ENCODE results near the gene BZW2. TPM values are rescaled to one million over a fixed set of nuclear protein-coding genes. Genes with fewer than 3 reads are reported as not detected.
A peak's percentile ranks its signal among the peaks of the same experiment; 100 is the strongest.

BZW2 gene
- total RNA-seq, 1 donor from 2014 or later: 18.0 TPM

- Histone ChIP-seq H3K27ac (no peak overlapping the region), H3K36me3 (no peaks in the 10 kb centered on the region), H3K4me1 (no peaks in the 10 kb centered on the region), H3K4me3 (peak overlapping the region in 1 of 2 donors; percentile 76), H3K9me3 (no peaks in the 10 kb centered on the region), H3K27me3 (no peaks in the 10 kb centered on the region)
- TF ChIP-seq, protein P1, sequence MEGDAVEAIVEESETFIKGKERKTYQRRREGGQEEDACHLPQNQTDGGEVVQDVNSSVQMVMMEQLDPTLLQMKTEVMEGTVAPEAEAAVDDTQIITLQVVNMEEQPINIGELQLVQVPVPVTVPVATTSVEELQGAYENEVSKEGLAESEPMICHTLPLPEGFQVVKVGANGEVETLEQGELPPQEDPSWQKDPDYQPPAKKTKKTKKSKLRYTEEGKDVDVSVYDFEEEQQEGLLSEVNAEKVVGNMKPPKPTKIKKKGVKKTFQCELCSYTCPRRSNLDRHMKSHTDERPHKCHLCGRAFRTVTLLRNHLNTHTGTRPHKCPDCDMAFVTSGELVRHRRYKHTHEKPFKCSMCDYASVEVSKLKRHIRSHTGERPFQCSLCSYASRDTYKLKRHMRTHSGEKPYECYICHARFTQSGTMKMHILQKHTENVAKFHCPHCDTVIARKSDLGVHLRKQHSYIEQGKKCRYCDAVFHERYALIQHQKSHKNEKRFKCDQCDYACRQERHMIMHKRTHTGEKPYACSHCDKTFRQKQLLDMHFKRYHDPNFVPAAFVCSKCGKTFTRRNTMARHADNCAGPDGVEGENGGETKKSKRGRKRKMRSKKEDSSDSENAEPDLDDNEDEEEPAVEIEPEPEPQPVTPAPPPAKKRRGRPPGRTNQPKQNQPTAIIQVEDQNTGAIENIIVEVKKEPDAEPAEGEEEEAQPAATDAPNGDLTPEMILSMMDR (IDR thresholded peaks at IDR 0.05): no peak
- intact Hi-C loops (cut with DNase I): no loop called here
- no peak for DNase-seq (ENCODE audit: low spot score in 2 of 2)
Measured at GRCh38 chr7:16754856-16755317, 108.9 kb downstream of the BZW2 start.

DNA sequence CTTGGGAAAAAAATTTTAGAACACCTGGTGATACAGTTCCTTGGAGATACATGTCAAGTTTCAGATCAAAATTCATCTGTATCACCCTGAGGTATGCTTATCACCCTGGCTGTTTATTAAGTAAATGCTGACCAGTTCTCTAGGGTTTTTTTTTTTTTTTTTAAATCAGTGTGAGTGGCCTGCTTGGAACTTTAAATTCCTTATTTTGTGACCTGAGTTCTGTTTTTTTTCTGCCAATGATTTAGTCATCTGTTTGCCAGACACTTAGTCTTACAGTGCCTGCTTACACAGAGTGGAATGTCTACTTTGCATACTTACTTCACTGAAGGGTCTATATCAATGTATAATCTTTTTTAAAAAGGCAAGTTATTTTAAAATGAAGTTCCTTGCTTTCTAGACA, 109.4 kb downstream of the BZW2 start:
- H3K4me3 ChIP-seq: no peak overlapping the region
- H3K4me1 ChIP-seq: no peaks in the 10 kb centered on the region
- TF ChIP-seq, protein P1 (IDR thresholded peaks at IDR 0.05): no peak
- no peaks in the 10 kb centered on the region for H3K9me3 ChIP-seq
- H3K27ac ChIP-seq: no peak overlapping the region
- H3K27me3 ChIP-seq: no peaks in the 10 kb centered on the region
- intact Hi-C loops (cut with DNase I): no loop called here
- no peaks in the 10 kb centered on the region for H3K36me3 ChIP-seq
- no peak for DNase-seq (ENCODE audit: low spot score in 2 of 2)

Other genes starting within 250 kb of the BZW2 start
- gene CRPPA, start 224.6 kb upstream of the BZW2 start, total RNA-seq: not detected
- gene SOSTDC1, start 180.4 kb upstream of the BZW2 start, total RNA-seq: not detected
- gene LRRC72, start 119.4 kb upstream of the BZW2 start, total RNA-seq: not detected
- gene ANKMY2, start 427 bp upstream of the BZW2 start, total RNA-seq: 11.2 TPM
- gene TSPAN13, start 107.6 kb downstream of the BZW2 start, total RNA-seq: 4.4 TPM
- gene AGR2, start 158.8 kb downstream of the BZW2 start, total RNA-seq: not detected
- gene AGR3, start 235.8 kb downstream of the BZW2 start, total RNA-seq: not detected

Measured in ascending aorta (tissue), 2 donors.